ENCODE data around the gene MYO9B.

DNA sequence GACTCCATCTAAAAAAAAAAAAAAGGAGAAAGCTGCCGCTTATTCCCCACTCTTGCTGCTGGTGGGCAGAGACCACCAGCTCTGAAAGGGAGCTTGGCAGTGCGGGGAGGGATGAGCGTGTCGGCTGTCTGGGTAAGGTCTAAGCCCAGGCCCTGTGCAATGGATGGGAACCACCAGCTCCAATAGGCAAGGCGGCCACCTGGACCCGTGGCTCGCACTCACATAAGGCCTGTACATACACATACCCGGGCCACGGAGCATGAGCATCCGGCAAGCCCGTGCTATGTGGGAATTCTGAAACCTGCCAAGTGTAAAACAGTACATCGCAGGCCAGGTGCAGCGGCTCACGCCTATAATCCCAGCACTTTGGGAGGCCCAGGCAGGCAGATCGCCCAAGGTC lies 83.0 kb downstream of the MYO9B start:
- TF ChIP-seq, protein P1, sequence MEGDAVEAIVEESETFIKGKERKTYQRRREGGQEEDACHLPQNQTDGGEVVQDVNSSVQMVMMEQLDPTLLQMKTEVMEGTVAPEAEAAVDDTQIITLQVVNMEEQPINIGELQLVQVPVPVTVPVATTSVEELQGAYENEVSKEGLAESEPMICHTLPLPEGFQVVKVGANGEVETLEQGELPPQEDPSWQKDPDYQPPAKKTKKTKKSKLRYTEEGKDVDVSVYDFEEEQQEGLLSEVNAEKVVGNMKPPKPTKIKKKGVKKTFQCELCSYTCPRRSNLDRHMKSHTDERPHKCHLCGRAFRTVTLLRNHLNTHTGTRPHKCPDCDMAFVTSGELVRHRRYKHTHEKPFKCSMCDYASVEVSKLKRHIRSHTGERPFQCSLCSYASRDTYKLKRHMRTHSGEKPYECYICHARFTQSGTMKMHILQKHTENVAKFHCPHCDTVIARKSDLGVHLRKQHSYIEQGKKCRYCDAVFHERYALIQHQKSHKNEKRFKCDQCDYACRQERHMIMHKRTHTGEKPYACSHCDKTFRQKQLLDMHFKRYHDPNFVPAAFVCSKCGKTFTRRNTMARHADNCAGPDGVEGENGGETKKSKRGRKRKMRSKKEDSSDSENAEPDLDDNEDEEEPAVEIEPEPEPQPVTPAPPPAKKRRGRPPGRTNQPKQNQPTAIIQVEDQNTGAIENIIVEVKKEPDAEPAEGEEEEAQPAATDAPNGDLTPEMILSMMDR (IDR thresholded peaks at IDR 0.05): no peak
- no peak for TF ChIP-seq POLR2A (IDR thresholded peaks at IDR 0.05)

All from heart left ventricle (tissue), 13 donors.